HG03439 (cell line): ENCODE data around the gene SGCD.

ENCODE experiments used
- ATAC-seq: cut with Tn5 transposase; IDR thresholded peaks from one replicate; pipeline ENCODE4 v1.9.1; 2021; ENCODE audit warnings: mild to moderate bottlenecking, moderate library complexity; ENCODE audit not compliant: unreplicated experiment

SGCD gene

GRCh38 chr5:156682971-156683370 is 356.0 kb downstream of the SGCD start:
- ATAC-seq = no peak

- no peak for ATAC-seq
Observed at GRCh38 chr5:156683509-156683908, 356.5 kb downstream of the SGCD start.

DNA sequence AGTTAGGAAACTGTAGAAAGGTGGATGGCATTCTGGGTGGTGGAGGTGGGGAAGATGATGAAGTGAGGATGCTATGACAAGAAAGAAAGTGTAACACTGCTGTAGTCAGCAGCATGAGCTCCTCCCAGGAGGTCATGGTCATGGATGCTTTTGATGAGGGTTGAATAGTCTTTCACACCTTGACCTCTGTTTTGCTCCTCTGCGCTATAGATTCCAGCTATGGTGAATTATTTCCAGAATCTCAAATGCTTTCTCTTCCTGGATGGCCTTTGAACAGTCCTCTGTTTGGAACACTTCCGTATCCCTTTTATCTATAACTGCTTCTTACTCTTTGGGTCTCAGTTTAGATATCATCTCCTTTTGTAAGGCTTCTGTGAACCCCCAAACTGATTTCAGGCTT is 357.3 kb downstream of the SGCD start:
- no peak for ATAC-seq

DNA sequence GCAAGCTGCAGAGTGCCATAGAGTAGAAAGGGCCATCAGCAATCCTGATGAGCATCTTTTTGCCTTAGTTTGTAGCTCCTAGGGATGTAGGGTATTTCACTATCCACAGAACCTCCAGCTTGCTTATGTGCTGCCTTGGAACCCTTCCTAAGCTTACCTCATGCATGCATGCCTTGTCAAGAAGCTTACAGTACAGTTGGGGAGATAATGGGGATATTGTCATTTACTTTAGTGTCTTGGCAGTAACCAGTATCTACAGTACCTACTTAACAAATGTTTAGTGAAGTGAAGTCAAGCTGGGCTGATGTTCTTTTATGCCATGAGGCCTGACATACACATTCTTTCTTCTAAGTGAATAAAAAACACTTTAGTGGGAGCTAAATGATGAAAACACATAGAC is 358.5 kb downstream of the SGCD start:
- no peak for ATAC-seq

DNA sequence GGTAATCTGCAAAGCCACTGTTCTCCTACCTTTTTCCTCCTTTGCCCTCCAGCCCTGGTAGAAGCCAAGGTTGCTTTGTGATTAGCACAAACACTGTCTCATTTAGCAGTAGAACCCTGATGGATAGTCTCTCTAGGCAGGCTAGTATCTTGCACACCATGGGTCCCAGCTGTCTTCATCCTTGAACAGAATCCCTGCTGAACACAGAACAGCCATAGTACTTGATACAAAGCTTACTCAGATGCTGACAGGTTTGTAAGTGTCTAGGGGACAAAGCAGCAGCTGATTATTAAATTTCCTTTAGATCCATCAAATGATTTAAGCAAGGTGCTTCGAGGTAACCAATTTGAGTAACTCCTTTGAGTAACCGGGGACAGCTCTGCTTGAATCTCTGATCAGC is 359.4 kb downstream of the SGCD start:
- no peak for ATAC-seq

DNA sequence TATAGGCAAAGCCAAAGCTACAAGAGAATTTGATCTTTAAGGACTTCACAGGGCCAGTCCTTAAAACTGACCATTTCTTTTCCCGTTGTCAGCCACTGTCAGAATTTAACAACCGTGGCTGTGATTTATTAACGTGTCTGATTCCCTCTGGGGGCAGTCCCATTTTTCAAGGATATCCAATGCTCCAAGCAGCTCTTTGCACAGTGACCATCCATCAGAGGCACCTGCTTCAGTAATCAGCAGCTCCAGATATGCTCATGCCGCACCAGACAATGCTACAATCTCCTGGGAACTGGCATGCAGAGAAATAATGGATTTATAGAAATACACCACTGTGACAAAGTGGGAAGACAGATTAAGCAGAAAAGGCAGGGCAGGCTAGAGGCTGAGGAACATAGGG is 359.8 kb downstream of the SGCD start:
- no peak for ATAC-seq

GRCh38 chr5:156687514-156687913 is 360.6 kb downstream of the SGCD start:
- ATAC-seq = no peak

- ATAC-seq = no peak
Observed at GRCh38 chr5:156691572-156691971, 364.6 kb downstream of the SGCD start.

DNA sequence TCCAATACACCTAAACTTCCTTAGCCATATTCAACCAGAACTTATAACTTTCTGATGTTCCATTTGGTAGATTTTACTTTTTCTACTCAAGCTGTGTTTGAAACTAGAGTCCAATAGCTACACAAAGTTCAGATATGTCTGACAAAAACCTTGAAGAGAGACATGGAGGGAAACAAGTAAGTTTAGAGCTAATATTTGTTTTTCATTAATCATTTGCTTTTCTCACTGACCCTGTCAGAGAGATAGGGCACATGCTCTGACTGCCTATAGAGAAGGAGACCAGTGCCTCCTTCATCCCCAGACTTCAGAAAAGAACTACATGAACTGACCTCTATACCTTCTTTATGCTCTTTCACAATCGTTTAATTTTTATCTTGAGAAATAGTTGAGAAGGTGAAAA is 366.1 kb downstream of the SGCD start:
- ATAC-seq = no peak

DNA sequence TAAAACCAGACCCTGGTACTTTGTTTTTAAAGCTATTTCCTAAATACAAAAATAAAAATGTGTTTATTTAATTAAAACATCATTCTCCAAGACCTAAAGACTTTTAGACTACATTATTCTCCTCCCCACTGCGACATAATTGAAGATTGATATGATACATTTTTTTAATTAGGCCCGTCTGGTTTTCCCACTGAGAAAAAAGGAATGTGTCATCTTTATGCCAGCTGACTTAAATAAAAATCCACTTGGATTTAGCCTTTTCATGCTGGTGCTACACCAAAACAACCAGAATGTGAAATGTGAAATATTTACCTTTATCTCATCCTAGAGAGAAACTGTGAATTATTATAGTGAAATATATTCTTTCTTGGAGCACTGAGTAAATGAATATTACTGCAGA is 367.6 kb downstream of the SGCD start:
- no peak for ATAC-seq

DNA sequence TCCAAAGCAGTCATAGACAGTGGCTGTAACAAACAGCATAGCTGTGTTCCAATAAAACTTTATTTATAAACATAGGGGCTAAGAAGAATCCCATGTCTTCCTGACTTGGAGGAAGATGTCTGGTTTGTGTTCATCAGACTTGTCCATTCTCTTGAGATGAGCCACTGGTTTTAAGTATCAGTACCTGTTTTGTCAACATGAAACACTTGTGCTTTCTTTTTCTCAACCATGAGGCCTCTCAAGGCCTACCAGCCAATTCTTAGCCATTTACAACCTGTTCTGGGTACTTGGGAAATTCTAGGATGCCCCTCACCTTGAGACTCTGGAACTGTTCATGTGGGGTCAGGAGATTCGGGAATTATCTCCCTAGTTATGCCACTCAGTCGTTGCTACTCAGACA is 368.8 kb downstream of the SGCD start:
- no peak for ATAC-seq

GRCh38 chr5:156698323-156698722 is 371.4 kb downstream of the SGCD start:
- no peak for ATAC-seq

DNA sequence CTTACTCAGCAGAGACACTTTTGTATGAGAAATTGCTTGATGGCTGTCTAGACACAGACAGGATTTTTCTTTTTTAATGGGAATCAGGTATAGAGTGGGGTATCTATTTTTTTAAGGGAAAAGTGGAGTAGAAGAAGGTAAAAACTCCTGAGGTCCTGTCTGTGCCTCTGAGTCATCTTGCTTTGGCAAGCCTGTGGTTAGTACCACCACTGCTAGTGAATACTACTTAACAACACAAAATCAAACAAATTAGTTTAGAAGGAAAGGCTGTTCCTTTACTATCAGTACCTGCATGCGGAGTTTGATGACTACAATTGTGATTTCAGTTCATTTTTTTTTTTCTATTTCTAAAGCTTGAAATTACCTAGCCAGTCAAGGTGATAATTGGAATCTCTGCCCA is 372.2 kb downstream of the SGCD start:
- ATAC-seq = no peak

DNA sequence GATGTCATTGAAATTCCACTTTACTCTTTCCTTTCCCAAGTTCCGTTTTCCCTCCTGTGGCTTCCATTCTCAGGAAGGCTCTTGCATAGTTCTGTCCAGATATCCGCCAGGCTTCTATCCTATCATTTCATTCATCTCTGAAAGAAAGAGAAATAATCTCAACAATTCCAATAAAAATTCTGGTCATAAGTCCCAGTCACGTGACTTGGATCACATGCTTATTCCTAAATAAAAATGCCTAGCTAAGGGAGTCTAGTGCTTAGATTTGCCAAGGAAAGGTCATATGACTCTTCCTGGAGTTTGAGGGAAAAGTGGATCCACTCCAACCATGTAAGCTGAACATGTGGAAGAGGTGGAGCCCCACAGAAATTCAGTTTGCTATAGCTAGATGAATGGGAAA is 377.2 kb downstream of the SGCD start:
- ATAC-seq = no peak

- no peak for ATAC-seq
Observed at GRCh38 chr5:156706631-156707030, 379.7 kb downstream of the SGCD start.

GRCh38 chr5:156707750-156708149 is 380.8 kb downstream of the SGCD start:
- no peak for ATAC-seq

DNA sequence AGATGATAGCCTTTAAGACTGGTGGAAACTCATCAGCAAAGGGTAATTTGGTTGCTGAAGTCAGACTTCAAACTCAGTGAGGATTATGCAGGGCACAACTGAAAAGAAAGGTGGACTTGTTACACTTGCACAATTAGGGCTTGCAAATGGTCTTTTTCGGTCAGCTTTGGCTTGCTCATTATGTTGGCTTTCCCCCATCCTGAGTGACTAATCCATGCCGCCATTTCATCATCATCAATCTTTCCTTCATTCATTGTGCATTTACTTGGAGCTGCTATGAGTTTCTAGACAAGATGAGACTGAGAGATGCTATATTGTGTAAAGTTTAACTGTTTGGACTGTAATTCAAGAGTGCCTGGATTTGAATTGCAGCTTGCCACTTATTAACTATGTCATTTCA is 388.3 kb downstream of the SGCD start:
- ATAC-seq = no peak

- ATAC-seq = no peak
Observed at GRCh38 chr5:156716591-156717380, 389.8 kb downstream of the SGCD start.

DNA sequence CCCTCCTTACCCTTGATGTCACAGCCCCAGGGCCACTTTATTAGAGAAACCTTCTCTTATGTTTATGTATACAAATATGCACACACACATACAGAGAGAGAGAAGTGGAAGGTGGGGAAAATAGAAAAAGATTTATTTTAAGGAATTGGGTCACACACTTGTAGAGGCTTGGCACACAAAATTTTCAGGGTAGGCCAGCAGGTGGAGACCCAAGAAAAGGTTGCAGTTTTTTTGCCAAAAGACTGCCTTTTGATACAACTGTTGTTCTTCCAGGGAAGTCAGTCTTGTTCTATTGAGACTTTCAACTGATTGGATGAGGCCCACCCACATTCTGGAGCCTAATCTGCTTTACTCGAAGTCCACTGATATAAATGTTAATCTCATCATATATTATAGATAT is 392.0 kb downstream of the SGCD start:
- no peak for ATAC-seq

DNA sequence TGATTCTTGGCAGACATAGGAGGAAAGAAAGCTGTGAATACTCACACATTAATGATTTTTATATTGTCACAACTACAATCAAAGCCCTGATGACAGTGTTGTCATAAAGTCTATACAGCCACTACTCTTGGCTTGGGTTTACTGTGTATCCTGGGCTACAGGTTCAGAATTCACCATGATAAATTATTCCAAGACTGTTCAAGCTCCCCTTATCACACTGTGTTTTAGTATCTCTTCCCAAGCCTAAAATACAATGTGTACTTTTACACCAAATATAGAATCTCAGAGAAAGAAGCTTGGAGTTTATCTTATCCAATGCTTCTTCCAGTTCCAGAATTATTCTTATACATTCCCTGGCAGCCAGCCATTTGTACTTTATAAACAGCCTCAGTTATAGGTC is 395.4 kb downstream of the SGCD start:
- ATAC-seq = no peak

DNA sequence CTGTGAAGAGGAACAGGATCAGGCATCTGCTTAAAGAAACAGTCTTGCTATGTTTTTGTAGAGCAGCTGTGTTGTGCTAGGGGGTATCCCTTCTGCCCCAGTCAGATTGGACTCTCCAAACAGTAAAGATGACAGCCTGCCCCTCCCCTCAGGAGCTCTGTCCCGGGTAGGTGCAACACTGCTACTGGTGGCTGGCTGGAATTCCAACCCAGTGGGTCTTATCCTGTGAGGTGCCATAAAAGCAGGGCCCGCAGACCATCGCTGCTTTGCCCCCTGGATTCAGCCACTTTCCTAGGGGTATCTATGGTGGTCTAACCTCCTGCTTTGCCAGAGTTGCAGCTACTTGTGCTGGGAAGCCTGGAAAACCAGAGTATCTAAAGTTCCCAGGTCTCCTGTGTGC is 408.5 kb downstream of the SGCD start:
- ATAC-seq = no peak

DNA sequence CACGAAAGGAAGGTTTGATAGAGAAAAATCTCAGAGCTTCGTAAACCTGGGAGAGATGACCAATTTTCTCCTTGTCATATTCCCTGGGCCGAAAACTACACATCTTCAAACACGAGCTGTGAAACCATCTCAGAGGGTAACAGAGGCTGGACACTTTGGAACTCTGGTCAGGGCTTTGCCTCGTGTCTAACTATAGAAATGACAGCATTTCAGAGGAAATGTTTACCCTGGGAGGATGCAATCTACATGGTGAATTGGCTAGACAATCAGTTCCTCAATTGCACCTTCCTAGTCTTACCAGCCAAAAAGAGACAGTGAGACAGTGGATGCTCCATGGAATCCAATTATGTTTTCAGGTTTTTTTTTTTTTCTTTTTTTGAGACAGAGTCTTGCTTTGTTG is 414.6 kb downstream of the SGCD start:
- no peak for ATAC-seq

- no peak for ATAC-seq
Observed at GRCh38 chr5:156753846-156754245, 426.9 kb downstream of the SGCD start.
